KMS-11 (cell line): ENCODE measurements around the gene PSMD13.
A peak's percentile ranks its signal among the peaks of the same experiment; 100 is the strongest.
"Not testable (repeated sequence)": the region's sequence is repeated elsewhere in the genome, so short reads cannot be mapped to it uniquely, and the experiment has no call there.

ENCODE experiments used
- H2AFZ ChIP-seq: fragments of 200-600 bp; sonication (generic); 2 replicates; pipeline ENCODE4 v1.6.1; 2016; ENCODE audit warnings: antibody characterized with exemption, mixed run types, low read depth
- H3K27ac ChIP-seq: fragments of 200-600 bp; sonication (generic); 2 replicates; pipeline ENCODE4 v1.6.1; 2016; ENCODE audit warnings: mild to moderate bottlenecking, mixed run types
- H3K27me3 ChIP-seq: fragments of 200-600 bp; sonication (generic); 2 replicates; pipeline ENCODE4 v1.6.1; 2017; ENCODE audit warnings: mild to moderate bottlenecking, low read depth, mixed run types, moderate library complexity; ENCODE audit not compliant: insufficient read depth
- H3K36me3 ChIP-seq: fragments of 200-600 bp; sonication (generic); 2 replicates; pipeline ENCODE4 v1.6.1; 2017; ENCODE audit warnings: mild to moderate bottlenecking, mixed run types; ENCODE audit not compliant: insufficient read depth
- H3K4me1 ChIP-seq: fragments of 200-600 bp; sonication (generic); 2 replicates; pipeline ENCODE4 v1.6.1; 2016; ENCODE audit warnings: mild to moderate bottlenecking, low read depth, mixed run types; ENCODE audit not compliant: poor library complexity, severe bottlenecking
- H3K4me2 ChIP-seq: fragments of 200-600 bp; sonication (generic); 2 replicates; pipeline ENCODE4 v1.7.0; 2016; ENCODE audit warnings: mild to moderate bottlenecking, mixed run types
- H3K4me3 ChIP-seq: fragments of 200-600 bp; sonication (generic); IDR thresholded peaks from 2 replicates; pipeline ENCODE4 v1.6.1; 2017; ENCODE audit warnings: low read depth, low read length, mixed read lengths; ENCODE audit not compliant: insufficient read depth
- H3K79me2 ChIP-seq: fragments of 200-600 bp; sonication (generic); 2 replicates; pipeline ENCODE4 v1.6.1; 2016; ENCODE audit warnings: low read depth, mixed run types; ENCODE audit not compliant: insufficient read depth
- H3K9ac ChIP-seq: fragments of 200-600 bp; sonication (generic); 2 replicates; pipeline ENCODE4 v1.6.1; 2016; ENCODE audit warnings: mild to moderate bottlenecking, mixed run types
- H4K20me1 ChIP-seq: fragments of 200-600 bp; sonication (generic); 2 replicates; pipeline ENCODE4 v1.6.1; 2016; ENCODE audit warnings: mild to moderate bottlenecking, mixed run types; ENCODE audit not compliant: insufficient read depth
- TF ChIP-seq, protein P1 (sequence below): fragments of 200-600 bp; sonication (generic); conservative IDR thresholded peaks from 2 replicates; pipeline ENCODE4 v1.6.1; 2017; ENCODE audit warnings: low read depth, mild to moderate bottlenecking, antibody characterized with exemption, low read length, moderate library complexity, mixed read lengths

PSMD13 gene

DNA sequence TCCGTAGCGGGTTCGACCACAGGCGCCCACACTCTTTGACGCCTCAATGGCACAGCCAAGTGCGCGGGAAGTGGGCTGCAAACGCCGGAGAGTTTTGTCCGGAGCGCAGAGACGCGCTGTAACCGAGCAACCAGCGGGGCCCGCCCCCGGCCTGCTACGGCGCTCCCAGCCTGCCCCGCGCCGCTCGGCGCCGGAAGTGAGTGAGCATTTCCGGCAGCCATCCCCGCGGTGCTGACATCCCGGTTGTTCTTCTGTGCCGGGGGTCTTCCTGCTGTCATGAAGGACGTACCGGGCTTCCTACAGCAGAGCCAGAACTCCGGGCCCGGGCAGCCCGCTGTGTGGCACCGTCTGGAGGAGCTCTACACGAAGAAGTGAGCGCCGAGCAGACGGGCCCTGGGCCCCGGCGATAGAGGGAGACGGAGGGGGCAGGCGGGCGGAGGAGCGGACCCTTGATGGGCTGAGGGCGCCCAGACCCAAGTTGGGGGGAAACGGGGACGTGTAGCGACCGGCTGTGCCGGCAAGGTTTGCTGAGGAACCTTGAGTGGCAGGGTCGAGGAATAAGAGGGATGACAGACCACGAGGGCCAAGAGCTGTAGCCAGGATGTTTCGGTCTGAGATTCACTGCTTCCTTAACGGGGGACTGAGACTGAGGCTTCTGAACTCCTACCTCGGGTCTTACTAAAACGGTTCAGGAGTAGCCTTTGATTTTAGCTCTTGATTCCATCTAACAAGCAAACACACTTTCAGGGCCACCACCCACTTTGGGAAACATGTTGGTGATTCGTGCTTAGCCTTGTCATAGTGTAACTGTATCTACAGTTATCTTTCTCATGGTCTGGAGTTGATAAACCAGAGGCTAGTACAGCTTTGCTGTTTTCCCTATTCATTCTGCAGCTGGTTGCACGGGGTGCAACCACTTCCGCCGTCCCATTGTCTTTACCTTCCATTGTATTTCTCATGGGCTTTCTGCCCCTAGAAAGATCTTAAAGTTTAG is at the start of gene PSMD13:
Gene PSMD13 (plus strand): TSS at position 203 of the 994 bp plus-strand sequence. CDS start 74 bp downstream, at position 277.
- Histone ChIP-seq H3K4me2 (peak within 1 kb of the TSS; percentile 88), H4K20me1 (no peaks in the 10 kb centered on the region), H3K27me3 (no peaks in the 10 kb centered on the region), H3K9ac (peak within 1 kb of the TSS; percentile 80), H3K4me1 (peaks cover 26% of the 10 kb centered on the region), H3K79me2 (peaks cover 45% of the 10 kb centered on the region), H3K4me3 (peak within 1 kb of the TSS; percentile 38), H3K36me3 (no peaks in the 10 kb centered on the region), H2AFZ (peak within 1 kb of the TSS; percentile 93), H3K27ac (peak within 1 kb of the TSS; percentile 65)
- TF ChIP-seq, protein P1, sequence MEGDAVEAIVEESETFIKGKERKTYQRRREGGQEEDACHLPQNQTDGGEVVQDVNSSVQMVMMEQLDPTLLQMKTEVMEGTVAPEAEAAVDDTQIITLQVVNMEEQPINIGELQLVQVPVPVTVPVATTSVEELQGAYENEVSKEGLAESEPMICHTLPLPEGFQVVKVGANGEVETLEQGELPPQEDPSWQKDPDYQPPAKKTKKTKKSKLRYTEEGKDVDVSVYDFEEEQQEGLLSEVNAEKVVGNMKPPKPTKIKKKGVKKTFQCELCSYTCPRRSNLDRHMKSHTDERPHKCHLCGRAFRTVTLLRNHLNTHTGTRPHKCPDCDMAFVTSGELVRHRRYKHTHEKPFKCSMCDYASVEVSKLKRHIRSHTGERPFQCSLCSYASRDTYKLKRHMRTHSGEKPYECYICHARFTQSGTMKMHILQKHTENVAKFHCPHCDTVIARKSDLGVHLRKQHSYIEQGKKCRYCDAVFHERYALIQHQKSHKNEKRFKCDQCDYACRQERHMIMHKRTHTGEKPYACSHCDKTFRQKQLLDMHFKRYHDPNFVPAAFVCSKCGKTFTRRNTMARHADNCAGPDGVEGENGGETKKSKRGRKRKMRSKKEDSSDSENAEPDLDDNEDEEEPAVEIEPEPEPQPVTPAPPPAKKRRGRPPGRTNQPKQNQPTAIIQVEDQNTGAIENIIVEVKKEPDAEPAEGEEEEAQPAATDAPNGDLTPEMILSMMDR: peak; percentile 21; the same call in 1 of the 2 replicates

DNA sequence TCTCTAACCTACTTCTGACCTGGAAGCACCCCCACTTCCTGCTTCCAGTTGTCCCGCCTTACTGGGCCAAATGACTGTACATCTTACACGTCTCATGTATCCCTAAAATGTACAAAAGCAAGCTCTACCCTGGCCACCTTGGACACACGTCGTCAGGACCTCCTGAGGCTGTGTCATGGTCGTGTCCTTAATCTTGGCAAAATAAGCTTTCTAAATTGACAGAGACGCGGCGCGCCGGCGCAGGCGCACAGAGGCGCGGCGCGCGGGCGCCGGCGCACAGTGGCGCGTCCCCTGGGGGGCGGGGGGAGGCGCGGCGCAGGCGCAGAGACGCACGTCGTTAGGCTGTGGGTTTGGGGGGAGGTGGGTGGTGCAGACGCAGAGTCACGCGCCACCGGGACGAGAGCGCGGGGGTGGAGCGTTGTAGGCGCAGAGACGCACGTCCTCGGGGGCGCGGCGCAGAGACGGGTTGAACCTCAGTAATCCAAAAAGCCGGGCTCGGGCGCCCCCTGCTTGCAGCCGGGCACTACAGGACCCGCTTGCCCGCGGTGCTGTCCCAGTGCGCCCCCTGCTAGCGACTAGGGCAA is 47.5 kb upstream of the PSMD13 start:
- H3K27ac ChIP-seq, H3K27me3 ChIP-seq, H3K79me2 ChIP-seq, H3K36me3 ChIP-seq, H3K4me3 ChIP-seq, H4K20me1 ChIP-seq, H2AFZ ChIP-seq, H3K4me2 ChIP-seq, H3K9ac ChIP-seq: not testable (repeated sequence)
- H3K4me1 ChIP-seq: peaks cover 12% of the 10 kb centered on the region

DNA sequence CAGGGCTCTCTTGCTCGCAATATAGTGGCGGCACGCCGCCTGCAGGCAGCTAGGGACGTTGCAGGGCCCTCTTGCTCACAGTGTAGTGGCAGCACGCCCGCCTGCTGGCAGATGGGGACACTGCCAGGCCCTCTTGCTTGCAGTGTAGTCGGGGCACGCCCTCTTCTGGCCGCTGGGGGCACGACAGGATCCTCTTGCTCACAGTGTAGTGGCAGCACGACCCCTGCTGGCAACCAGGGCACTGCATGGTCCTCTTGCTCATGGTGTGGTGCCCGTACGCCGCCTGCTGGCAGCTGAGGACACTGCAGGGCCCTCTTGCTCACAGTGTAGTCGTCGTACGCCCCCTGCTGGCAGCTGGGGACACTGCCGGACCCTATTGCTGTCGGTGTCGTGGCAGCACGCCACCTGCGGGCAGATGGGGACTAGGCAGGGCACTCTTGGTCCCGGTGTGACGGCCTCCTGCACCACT is 46.9 kb upstream of the PSMD13 start:
- not testable (repeated sequence) for H3K36me3 ChIP-seq, H3K27ac ChIP-seq, H3K79me2 ChIP-seq, H3K4me2 ChIP-seq, H3K4me3 ChIP-seq, H2AFZ ChIP-seq, H3K9ac ChIP-seq, H4K20me1 ChIP-seq, H3K27me3 ChIP-seq
- H3K4me1 ChIP-seq: peaks cover 12% of the 10 kb centered on the region
- TF ChIP-seq, protein P1: peak; percentile 34; the same call in 1 of the 2 replicates

DNA sequence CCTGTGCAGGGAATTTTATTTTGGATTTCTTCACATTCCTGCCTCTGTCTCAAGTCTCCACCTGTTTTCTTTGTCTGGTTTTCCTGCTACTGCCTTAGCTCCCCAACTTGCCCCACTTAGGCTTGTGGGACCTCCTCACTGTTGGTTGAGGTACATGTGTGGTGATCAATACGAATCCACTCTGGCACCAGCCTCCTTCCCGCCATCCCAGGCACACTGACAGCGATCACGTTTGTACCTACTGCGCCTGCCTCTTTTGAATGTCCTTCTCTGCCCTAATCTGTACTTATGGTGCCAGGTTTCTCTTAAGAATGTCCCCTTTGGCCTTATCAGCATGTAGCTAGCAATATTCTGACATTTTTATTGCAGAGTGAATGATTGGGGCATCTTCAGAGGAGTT is 46.2 kb upstream of the PSMD13 start:
- H3K4me3 ChIP-seq, H3K9ac ChIP-seq, H3K27me3 ChIP-seq, H2AFZ ChIP-seq, H4K20me1 ChIP-seq, H3K79me2 ChIP-seq, H3K36me3 ChIP-seq, H3K4me2 ChIP-seq, H3K27ac ChIP-seq: not testable (repeated sequence)
- H3K4me1 ChIP-seq: peaks cover 12% of the 10 kb centered on the region
